H9 (cell line): ENCODE measurements around the gene FMN1. TPM values are rescaled to one million over a fixed set of nuclear protein-coding genes. Genes with fewer than 3 reads are reported as not detected.

Experiments
- DNase-seq: peaks from one replicate; pipeline ENCODE4 v3.0.0-alpha.2; 2017
- H2AFZ ChIP-seq: one replicate; pipeline ENCODE4 v1.6.1; 2013; ENCODE audit warnings: mild to moderate bottlenecking, low read length, control low read depth, moderate library complexity
- H2AK5ac ChIP-seq: 2 replicates; pipeline ENCODE4 v1.6.1; 2013; ENCODE audit warnings: low read length, control low read depth, mixed read lengths; ENCODE audit not compliant: insufficient read length
- H2BK120ac ChIP-seq: one replicate; pipeline ENCODE4 v1.6.1; 2013; ENCODE audit warnings: low read depth, mild to moderate bottlenecking, low read length, control low read depth, inconsistent platforms; ENCODE audit not compliant: poor library complexity, severe bottlenecking
- H2BK12ac ChIP-seq: 2 replicates; pipeline ENCODE4 v1.6.1; 2013; ENCODE audit warnings: low read length, control low read depth, mixed read lengths, low read depth; ENCODE audit not compliant: insufficient read length
- H2BK15ac ChIP-seq: 2 replicates; pipeline ENCODE4 v1.6.1; 2013; ENCODE audit warnings: low read depth, low read length, control low read depth
- H2BK20ac ChIP-seq: one replicate; pipeline ENCODE4 v1.6.1; 2013; ENCODE audit warnings: low read depth, mild to moderate bottlenecking, low read length, control low read depth, inconsistent platforms; ENCODE audit not compliant: poor library complexity, severe bottlenecking
- H2BK5ac ChIP-seq: 2 replicates; pipeline ENCODE4 v1.6.1; 2013; ENCODE audit warnings: low read length, control low read depth, mixed read lengths; ENCODE audit not compliant: insufficient read length
- H3K14ac ChIP-seq: 2 replicates; pipeline ENCODE4 v1.6.1; 2013; ENCODE audit warnings: low read length, control low read depth; ENCODE audit not compliant: insufficient read depth
- H3K18ac ChIP-seq: 2 replicates; pipeline ENCODE4 v1.6.1; 2013; ENCODE audit warnings: low read depth, mild to moderate bottlenecking, mixed read lengths, low read length, control low read depth; ENCODE audit not compliant: insufficient read length
- H3K23ac ChIP-seq: 2 replicates; pipeline ENCODE4 v1.6.1; 2013; ENCODE audit warnings: low read length, control low read depth, mixed read lengths, low read depth; ENCODE audit not compliant: insufficient read length
- H3K23me2 ChIP-seq: 2 replicates; pipeline ENCODE4 v1.6.1; 2013; ENCODE audit warnings: low read depth, mild to moderate bottlenecking, mixed read lengths, low read length, control low read depth; ENCODE audit not compliant: insufficient read length, poor library complexity, severe bottlenecking
- H3K27ac ChIP-seq: 2 replicates; pipeline ENCODE4 v1.5.1; 2013; ENCODE audit warnings: low read length, control low read depth, mixed read lengths, low read depth; ENCODE audit not compliant: insufficient read length
- H3K27me3 ChIP-seq: 2 replicates; pipeline ENCODE4 v1.6.1; 2013; ENCODE audit warnings: low read length, control low read depth, inconsistent platforms; ENCODE audit not compliant: insufficient read depth
- H3K4ac ChIP-seq: 2 replicates; pipeline ENCODE4 v1.6.1; 2013; ENCODE audit warnings: low read depth, mild to moderate bottlenecking, control low read depth, inconsistent platforms, low read length, moderate library complexity
- H3K4me1 ChIP-seq: 2 replicates; pipeline ENCODE4 v1.6.1; 2013; ENCODE audit warnings: low read length, control low read depth, inconsistent platforms; ENCODE audit not compliant: insufficient read depth
- H3K4me2 ChIP-seq: 2 replicates; pipeline ENCODE4 v1.6.1; 2013; ENCODE audit warnings: low read length, control low read depth, mixed read lengths; ENCODE audit not compliant: insufficient read length, insufficient read depth
- H3K56ac ChIP-seq: 2 replicates; pipeline ENCODE4 v1.6.1; 2013; ENCODE audit warnings: low read depth, mild to moderate bottlenecking, mixed read lengths, low read length, control low read depth; ENCODE audit not compliant: insufficient read length
- H3K79me1 ChIP-seq: 2 replicates; pipeline ENCODE4 v1.6.1; 2013; ENCODE audit warnings: low read depth, mild to moderate bottlenecking, moderate library complexity, low read length, control low read depth, inconsistent platforms; ENCODE audit not compliant: insufficient read depth, poor library complexity, severe bottlenecking
- H3K79me2 ChIP-seq: 2 replicates; pipeline ENCODE4 v1.6.1; 2013; ENCODE audit warnings: low read length, control low read depth, inconsistent platforms; ENCODE audit not compliant: insufficient read depth
- H3K9ac ChIP-seq: 2 replicates; pipeline ENCODE4 v1.6.1; 2013; ENCODE audit warnings: low read length, control low read depth, mixed read lengths; ENCODE audit not compliant: insufficient read length; ENCODE audit errors: extremely low read depth
- H3K9me3 ChIP-seq: one replicate; pipeline ENCODE4 v1.6.1; 2013; ENCODE audit warnings: low read depth, low read length, inconsistent platforms; ENCODE audit not compliant: control insufficient read depth
- H3T11ph ChIP-seq: one replicate; pipeline ENCODE4 v1.6.1; 2013; ENCODE audit warnings: mild to moderate bottlenecking, low read length, control low read depth, inconsistent platforms
- H4K20me1 ChIP-seq: one replicate; pipeline ENCODE4 v1.6.1; 2013; ENCODE audit not compliant: control insufficient read depth, insufficient read length, insufficient read depth
- H4K5ac ChIP-seq: 2 replicates; pipeline ENCODE4 v1.6.1; 2013; ENCODE audit warnings: low read depth, mild to moderate bottlenecking, mixed read lengths, low read length, control low read depth; ENCODE audit not compliant: insufficient read length
- H4K8ac ChIP-seq: replicated peaks from 2 replicates; pipeline ENCODE4 v1.6.1; 2013; ENCODE audit warnings: low read length, control low read depth, mixed read lengths, low read depth; ENCODE audit not compliant: insufficient read length
- H4K91ac ChIP-seq: 2 replicates; pipeline ENCODE4 v1.6.1; 2013; ENCODE audit warnings: low read depth, mild to moderate bottlenecking, moderate library complexity, mixed read lengths, low read length, control low read depth; ENCODE audit not compliant: insufficient read length
- H3K27ac Mint-ChIP-seq, 3 experiments: 2 replicates in 2 of 3; 3 replicates in 1 of 3; pipeline ENCODE4 v1.8.0; 2020 to 2021; ENCODE audit warnings: mixed read lengths in 3 of 3, mild to moderate bottlenecking in 1 of 3, moderate library complexity in 1 of 3
- H3K27me3 Mint-ChIP-seq: 2 replicates; pipeline ENCODE4 v1.8.0; 2021; ENCODE audit warnings: low read depth, mild to moderate bottlenecking, moderate library complexity, mixed read lengths
- H3K36me3 Mint-ChIP-seq, 3 experiments: 2 replicates in 2 of 3; 3 replicates in 1 of 3; pipeline ENCODE4 v1.8.0; 2020 to 2021; ENCODE audit warnings: low read depth in 3 of 3, mixed read lengths in 3 of 3; ENCODE audit not compliant: insufficient read depth in 1 of 3
- H3K4me1 Mint-ChIP-seq, 2 experiments: 2 replicates each; pipeline ENCODE4 v1.8.0; 2020; ENCODE audit warnings: mixed read lengths in 2 of 2
- H3K4me3 Mint-ChIP-seq, 2 experiments: 2 replicates in 1 of 2; 3 replicates in 1 of 2; pipeline ENCODE4 v1.8.0; 2020 to 2021; ENCODE audit warnings: mild to moderate bottlenecking in 2 of 2, mixed read lengths in 2 of 2, moderate library complexity in 1 of 2
- H3K9me3 Mint-ChIP-seq, 2 experiments: 2 replicates in 1 of 2; 3 replicates in 1 of 2; pipeline ENCODE4 v1.8.0; 2020; ENCODE audit warnings: mild to moderate bottlenecking in 2 of 2, mixed read lengths in 2 of 2, moderate library complexity in 1 of 2
- CTCF ChIP-seq: fragments of 200-600 bp; sonication (generic); conservative IDR thresholded peaks from 3 replicates; pipeline ENCODE4 v1.8.0; 2021; ENCODE audit warnings: antibody characterized with exemption, mild to moderate bottlenecking
- WGBS: extraction: QIAGEN DNeasy Blood & Tissue Kit; methylation state at CpG from one replicate; pipeline ENCODE4 v1.1.7; 2013; ENCODE audit warnings: missing lambda C conversion rate, low lambda C conversion rate, mixed read lengths; ENCODE audit not compliant: insufficient read length; ENCODE audit errors: extremely low coverage; 5-methylcytosine and 5-hydroxymethylcytosine counted together
- total RNA-seq: library from RNA; stranded (reverse); gene quantifications from 2 replicates; pipeline ENCODE4 v1.2.1, GENCODE V29; 2021

The FMN1 gene
- total RNA-seq, 1 experiment from 2014 or later = 1.9 TPM

- no peak overlapping the region for H2AK5ac ChIP-seq
- no peak overlapping the region for H2BK15ac ChIP-seq
- no CpG with 5 or more reads among the region's 5 CpGs for WGBS
- H4K8ac ChIP-seq = no peak overlapping the region
- H3K79me2 ChIP-seq = no peaks in the 10 kb centered on the region
- no peak overlapping the region for H3K23ac ChIP-seq
- H3K9me3 ChIP-seq = no peaks in the 10 kb centered on the region
- H4K5ac ChIP-seq = no peak overlapping the region
- H3K14ac ChIP-seq = no peak overlapping the region
- H2AFZ ChIP-seq = no peak overlapping the region
- no peak overlapping the region for H3K4me2 ChIP-seq
- Mint-ChIP-seq H3K27me3 (peaks cover 1% of the 10 kb centered on the region; the same call in 1 of the 2 replicates), H3K27ac (no peak overlapping the region), H3K4me1 (peaks cover 2 to 3% of the 10 kb centered on the region in 2 experiments; a peak in 3 of 4 replicates), H3K4me3 (no peak overlapping the region), H3K36me3 (peaks cover 3 to 21% (median 7%) of the 10 kb centered on the region in 3 experiments; a peak in 6 of 7 replicates), H3K9me3 (peaks cover 16 to 24% of the 10 kb centered on the region in 2 experiments)
- no peak overlapping the region for H2BK120ac ChIP-seq
- H3K4me1 ChIP-seq = no peaks in the 10 kb centered on the region
- H4K20me1 ChIP-seq = no peaks in the 10 kb centered on the region
- no peak overlapping the region for H3K56ac ChIP-seq
- H3K79me1 ChIP-seq = no peaks in the 10 kb centered on the region
- no peak overlapping the region for H3K4ac ChIP-seq
- no peak for DNase-seq
- no peak overlapping the region for H3K9ac ChIP-seq
- no peak for TF ChIP-seq CTCF
- no peak overlapping the region for H4K91ac ChIP-seq
- H3K23me2 ChIP-seq = no peaks in the 10 kb centered on the region
- H2BK20ac ChIP-seq = no peak overlapping the region
- no peak overlapping the region for H3K18ac ChIP-seq
- H2BK5ac ChIP-seq = no peak overlapping the region
- H3K27me3 ChIP-seq = no peaks in the 10 kb centered on the region; the same call in 1 of the 2 replicates
- no peak overlapping the region for H3K27ac ChIP-seq
- H2BK12ac ChIP-seq = no peak overlapping the region
- H3T11ph ChIP-seq = no peak overlapping the region
Observed at GRCh38 chr15:32935139-32935538, 259.4 kb downstream of the FMN1 start.
